Glomerular endothelial cell (primary cell): ENCODE measurements around the gene CHST11. TPM values are rescaled to one million over a fixed set of nuclear protein-coding genes. Genes with fewer than 3 reads are reported as not detected.

Source experiments
- DNase-seq: peaks from one replicate; pipeline ENCODE4 v3.0.0-alpha.2; 2011; ENCODE audit warnings: low read depth, low spot score; ENCODE audit errors: extremely low read depth
- total RNA-seq: library from RNA; depleted of rRNA; stranded (reverse); fragments of >200 nt; gene quantifications from 2 replicates; pipeline ENCODE4 v1.2.3, GENCODE V29; 2015

The CHST11 gene
- 21.8 and 33.9 TPM in 2 replicates for total RNA-seq

GRCh38 chr12:104456417-104456949 lies at the start of gene CHST11:
CHST11 (plus strand) TSS chr12:104456948.
- DNase-seq: no peak

GRCh38 chr12:104407438-104407837 lies 49.3 kb upstream of the CHST11 start:
- no peak for DNase-seq

GRCh38 chr12:104407922-104408321 lies 48.8 kb upstream of the CHST11 start:
- DNase-seq: no peak

- no peak for DNase-seq
Observed at GRCh38 chr12:104410326-104410725, 46.4 kb upstream of the CHST11 start.

GRCh38 chr12:104410786-104411185 lies 46.0 kb upstream of the CHST11 start:
- no peak for DNase-seq

- DNase-seq: no peak
Observed at GRCh38 chr12:104411826-104412641, 44.7 kb upstream of the CHST11 start.

- no peak for DNase-seq
Observed at GRCh38 chr12:104412681-104413080, 44.1 kb upstream of the CHST11 start.

- DNase-seq: no peak
Observed at GRCh38 chr12:104413330-104413729, 43.4 kb upstream of the CHST11 start.

GRCh38 chr12:104414581-104415341 lies 42.0 kb upstream of the CHST11 start:
- no peak for DNase-seq

GRCh38 chr12:104415342-104415980 lies 41.3 kb upstream of the CHST11 start:
- no peak for DNase-seq

- DNase-seq: no peak
Observed at GRCh38 chr12:104416136-104416535, 40.6 kb upstream of the CHST11 start.

- DNase-seq: no peak
Observed at GRCh38 chr12:104416585-104416984, 40.2 kb upstream of the CHST11 start.

GRCh38 chr12:104419717-104420116 lies 37.0 kb upstream of the CHST11 start:
- no peak for DNase-seq

- DNase-seq: no peak
Observed at GRCh38 chr12:104420868-104421267, 35.9 kb upstream of the CHST11 start.

GRCh38 chr12:104421343-104421742 lies 35.4 kb upstream of the CHST11 start:
- no peak for DNase-seq

GRCh38 chr12:104422441-104422840 lies 34.3 kb upstream of the CHST11 start:
- no peak for DNase-seq

- DNase-seq: no peak
Observed at GRCh38 chr12:104423273-104423672, 33.5 kb upstream of the CHST11 start.

- DNase-seq: no peak
Observed at GRCh38 chr12:104423809-104424208, 32.9 kb upstream of the CHST11 start.

- DNase-seq: no peak
Observed at GRCh38 chr12:104424955-104425354, 31.8 kb upstream of the CHST11 start.

- DNase-seq: no peak
Observed at GRCh38 chr12:104425614-104426013, 31.1 kb upstream of the CHST11 start.

- DNase-seq: no peak
Observed at GRCh38 chr12:104426926-104427546, 29.7 kb upstream of the CHST11 start.
